ENCODE data around the gene KRTAP5-9. TPM values are rescaled to one million over a fixed set of nuclear protein-coding genes. Genes with fewer than 3 reads are reported as not detected.

KRTAP5-9 gene
- total RNA-seq, 1 experiment from 2014 or later, result not detected

- Histone ChIP-seq H3K4me1 (ENCODE audit: insufficient read depth, low read length) (no peaks in the 10 kb centered on the region), H3K79me2 (ENCODE audit: low read length) (no peaks in the 10 kb centered on the region), H3K36me3 (ENCODE audit: low read depth, low read length) (no peaks in the 10 kb centered on the region), H3K27ac (ENCODE audit: low read length) (no peak overlapping the region), H3K4me3 (ENCODE audit: low read length) (no peak overlapping the region), H4K20me1 (ENCODE audit: low read length) (no peaks in the 10 kb centered on the region), H3K9me3 (ENCODE audit: low read length) (no peaks in the 10 kb centered on the region), H3K27me3 (ENCODE audit: low read length) (no peaks in the 10 kb centered on the region; the same call in 1 of the 2 replicates), H3F3A (ENCODE audit: low read length, unreplicated experiment) (no peaks in the 10 kb centered on the region), H3K9ac (ENCODE audit: low read length) (no peak overlapping the region), H2AFZ (ENCODE audit: low read length) (no peak overlapping the region), H3K4me2 (ENCODE audit: low read length) (no peak overlapping the region), H3K9me2 (replicated peaks; ENCODE audit: low read length) (no peaks in the 10 kb centered on the region)
- ChIA-PET POLR2A (ENCODE audit: unreplicated experiment) (no interaction called here), CTCF (no interaction called here)
- DNase-seq, result no peak
- intact Hi-C loops (cut with micrococcal nuclease), result no loop called here
- BruUV-seq (replicated peaks), result no TSS peak
- ATAC-seq, result no peak
- TF ChIP-seq EZH2 (IDR thresholded peaks at IDR 0.05; ENCODE audit: low read length, unreplicated experiment), result no peak
- TF ChIP-seq EZH2phosphoT487 (IDR thresholded peaks at IDR 0.05; ENCODE audit: borderline replicate concordance, low read length), result no peak
- no peak for TF ChIP-seq CTCF (conservative IDR thresholded peaks at IDR 0.05; ENCODE audit: low read depth, low read length)
Measured at GRCh38 chr11:71555508-71555907, 7.3 kb downstream of the KRTAP5-9 start.

GRCh38 chr11:71556018-71556417, 7.8 kb downstream of the KRTAP5-9 start:
- intact Hi-C loops (cut with micrococcal nuclease), result no loop called here
- TF ChIP-seq EZH2 (IDR thresholded peaks at IDR 0.05; ENCODE audit: low read length, unreplicated experiment) (no peak), EZH2phosphoT487 (IDR thresholded peaks at IDR 0.05; ENCODE audit: borderline replicate concordance, low read length) (no peak), CTCF (conservative IDR thresholded peaks at IDR 0.05; ENCODE audit: low read depth, low read length) (no peak)
- H2AFZ ChIP-seq (ENCODE audit: low read length), result no peak overlapping the region
- H3K79me2 ChIP-seq (ENCODE audit: low read length), result no peaks in the 10 kb centered on the region
- no peak overlapping the region for H3K4me3 ChIP-seq (ENCODE audit: low read length)
- no peaks in the 10 kb centered on the region for H3F3A ChIP-seq (ENCODE audit: low read length, unreplicated experiment)
- no peak overlapping the region for H3K4me2 ChIP-seq (ENCODE audit: low read length)
- no peaks in the 10 kb centered on the region for H3K36me3 ChIP-seq (ENCODE audit: low read depth, low read length)
- POLR2A ChIA-PET (ENCODE audit: unreplicated experiment), result no interaction called here
- no peak overlapping the region for H3K27ac ChIP-seq (ENCODE audit: low read length)
- CTCF ChIA-PET, result no interaction called here
- H3K27me3 ChIP-seq (ENCODE audit: low read length), result no peaks in the 10 kb centered on the region; the same call in 1 of the 2 replicates
- BruUV-seq (replicated peaks), result no TSS peak
- H3K9me2 ChIP-seq (replicated peaks; ENCODE audit: low read length), result no peaks in the 10 kb centered on the region
- no peaks in the 10 kb centered on the region for H4K20me1 ChIP-seq (ENCODE audit: low read length)
- no peak overlapping the region for H3K9ac ChIP-seq (ENCODE audit: low read length)
- H3K9me3 ChIP-seq (ENCODE audit: low read length), result no peaks in the 10 kb centered on the region
- DNase-seq, result no peak
- no peaks in the 10 kb centered on the region for H3K4me1 ChIP-seq (ENCODE audit: insufficient read depth, low read length)
- ATAC-seq, result no peak

GRCh38 chr11:71557257-71557656, 9.0 kb downstream of the KRTAP5-9 start:
- ChIA-PET POLR2A (ENCODE audit: unreplicated experiment) (no interaction called here), CTCF (no interaction called here)
- ATAC-seq (no peak), DNase-seq (no peak)
- Histone ChIP-seq H3K4me2 (ENCODE audit: low read length) (no peak overlapping the region), H4K20me1 (ENCODE audit: low read length) (no peaks in the 10 kb centered on the region), H3K36me3 (ENCODE audit: low read depth, low read length) (no peaks in the 10 kb centered on the region), H3K79me2 (ENCODE audit: low read length) (no peaks in the 10 kb centered on the region), H3K9me2 (replicated peaks; ENCODE audit: low read length) (no peaks in the 10 kb centered on the region), H3K27me3 (ENCODE audit: low read length) (no peaks in the 10 kb centered on the region), H2AFZ (ENCODE audit: low read length) (no peak overlapping the region), H3K9ac (ENCODE audit: low read length) (no peak overlapping the region), H3K9me3 (ENCODE audit: low read length) (no peaks in the 10 kb centered on the region), H3K27ac (ENCODE audit: low read length) (no peak overlapping the region), H3K4me1 (ENCODE audit: insufficient read depth, low read length) (peaks cover 7% of the 10 kb centered on the region; the same call in 1 of the 2 replicates), H3K4me3 (ENCODE audit: low read length) (no peak overlapping the region), H3F3A (ENCODE audit: low read length, unreplicated experiment) (no peaks in the 10 kb centered on the region)
- TF ChIP-seq EZH2phosphoT487 (IDR thresholded peaks at IDR 0.05; ENCODE audit: borderline replicate concordance, low read length) (no peak), CTCF (conservative IDR thresholded peaks at IDR 0.05; ENCODE audit: low read depth, low read length) (no peak), EZH2 (IDR thresholded peaks at IDR 0.05; ENCODE audit: low read length, unreplicated experiment) (no peak)
- intact Hi-C loops (cut with micrococcal nuclease), result no loop called here
- BruUV-seq (replicated peaks), result no TSS peak
